HG03045 (cell line): ENCODE results near the gene TMEM170A.

Experiments used
- ATAC-seq: cut with Tn5 transposase; IDR thresholded peaks from one replicate; pipeline ENCODE4 v1.9.1; 2021; ENCODE audit warnings: mild to moderate bottlenecking, moderate library complexity; ENCODE audit not compliant: unreplicated experiment

The TMEM170A gene

DNA sequence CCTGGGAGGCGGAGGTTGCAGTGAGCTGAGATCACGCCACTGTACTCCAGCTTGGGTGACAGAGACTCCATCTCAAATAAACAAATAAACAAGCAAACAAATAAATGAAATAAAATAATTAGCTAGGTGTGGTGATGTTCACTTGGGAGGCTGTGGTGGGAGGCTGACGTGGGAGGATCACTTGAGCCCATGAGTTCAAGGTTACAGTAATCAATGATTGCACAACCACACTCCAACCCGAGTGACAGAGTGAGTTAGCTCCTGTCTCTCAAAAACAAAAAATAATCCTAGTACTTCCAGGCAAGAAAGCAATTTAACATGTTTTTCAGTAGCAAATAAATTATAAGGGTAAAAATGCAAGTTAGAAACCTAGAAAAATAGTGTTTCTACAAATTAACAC, 57.5 kb downstream of the TMEM170A start:
- no peak for ATAC-seq

DNA sequence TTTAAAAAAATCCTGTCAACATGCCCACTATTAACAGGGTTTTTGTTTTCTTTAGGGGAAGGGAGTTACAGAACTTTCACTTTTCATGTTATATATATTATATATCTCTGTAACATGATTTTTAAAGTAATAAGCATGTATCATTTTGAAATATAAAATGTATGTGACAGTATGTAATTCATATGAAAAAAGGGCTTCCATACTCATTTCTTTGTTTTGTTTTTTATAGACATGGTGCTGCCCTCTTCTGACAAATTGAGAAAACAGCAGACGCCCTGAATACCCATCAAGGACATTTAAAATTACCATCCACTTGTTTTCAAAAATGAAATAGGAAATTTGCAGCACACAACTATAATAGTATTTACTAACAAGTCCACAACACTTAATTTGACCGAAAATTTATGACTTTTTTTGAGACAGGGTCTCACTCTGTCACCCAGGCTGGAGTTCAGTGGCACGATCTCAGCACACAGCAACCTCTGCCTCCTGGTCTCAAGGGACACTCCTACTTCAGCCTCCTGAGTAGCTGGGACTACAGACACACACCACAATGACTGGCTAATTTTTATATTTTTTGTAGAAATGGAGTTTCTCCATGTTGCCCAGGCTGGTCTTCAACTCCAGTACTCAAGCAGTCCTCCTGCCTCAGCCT, 61.5 kb downstream of the TMEM170A start:
- ATAC-seq, result no peak

DNA sequence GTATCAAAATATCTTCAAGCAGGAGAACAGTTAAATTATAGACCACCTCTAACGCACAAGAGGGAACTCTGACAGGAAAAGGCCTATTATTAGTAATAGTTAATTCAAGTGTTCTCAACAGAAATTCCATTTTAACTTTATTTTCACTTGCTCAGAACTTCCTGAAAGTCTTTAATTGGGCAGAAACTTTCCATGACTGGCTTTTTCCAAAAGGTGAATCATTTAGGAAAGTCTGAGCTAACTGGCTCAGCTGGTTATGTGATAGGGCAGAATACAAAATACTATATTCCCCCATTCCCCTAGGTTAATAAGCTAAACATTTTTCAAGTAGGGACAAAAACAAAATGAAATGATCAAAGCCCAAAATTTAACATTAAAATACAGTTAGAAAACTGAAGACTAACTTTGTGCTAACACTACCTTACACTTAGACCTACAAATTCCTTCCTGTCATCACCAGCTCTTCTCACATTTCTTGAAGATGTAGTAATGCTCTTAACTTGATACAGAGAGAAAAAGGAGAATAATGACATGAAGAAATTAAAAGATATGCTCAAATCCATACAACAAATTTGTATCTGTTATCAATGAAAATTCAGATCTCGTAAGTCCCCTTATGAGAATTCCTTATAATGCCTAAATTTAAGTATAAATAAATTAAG, 62.2 kb downstream of the TMEM170A start:
- ATAC-seq, result no peak

DNA sequence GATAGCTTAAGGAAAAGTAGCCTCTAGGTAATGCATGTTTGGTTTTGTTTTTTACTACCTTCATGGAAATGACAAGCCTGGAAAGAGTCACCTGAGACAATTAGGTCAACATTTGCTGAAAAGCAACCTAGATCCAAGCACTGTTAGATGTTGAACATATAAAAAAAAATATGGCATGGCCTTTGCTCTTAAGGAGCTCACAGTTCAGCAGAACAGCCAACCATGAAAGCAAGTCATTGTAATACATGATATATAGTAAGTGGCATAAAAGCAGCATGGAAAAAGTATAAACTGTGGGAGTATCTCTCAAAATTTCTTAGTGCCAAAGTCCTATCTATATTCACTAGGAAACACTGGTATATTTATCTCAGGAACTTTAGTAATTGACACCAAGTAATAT, 62.8 kb downstream of the TMEM170A start:
- no peak for ATAC-seq

DNA sequence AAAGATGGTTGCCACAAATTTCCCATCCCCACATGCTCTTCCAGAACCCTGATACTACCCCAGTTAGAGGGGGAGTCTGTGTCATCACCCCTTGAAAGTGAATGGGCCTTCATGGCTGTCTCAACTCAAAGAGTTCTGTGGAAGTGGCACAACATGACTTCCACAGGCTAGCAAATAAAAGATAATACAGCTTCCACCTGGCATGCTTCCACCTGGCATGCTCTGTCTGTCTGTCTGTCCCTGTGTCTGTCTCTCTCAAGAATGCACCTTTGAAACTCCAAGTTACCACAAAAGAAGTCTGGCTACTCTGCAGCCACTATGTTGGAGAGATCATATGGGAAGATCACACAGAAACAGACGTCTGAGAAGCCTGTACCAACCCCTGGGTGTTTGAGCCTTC, 66.2 kb downstream of the TMEM170A start:
- ATAC-seq, result no peak

DNA sequence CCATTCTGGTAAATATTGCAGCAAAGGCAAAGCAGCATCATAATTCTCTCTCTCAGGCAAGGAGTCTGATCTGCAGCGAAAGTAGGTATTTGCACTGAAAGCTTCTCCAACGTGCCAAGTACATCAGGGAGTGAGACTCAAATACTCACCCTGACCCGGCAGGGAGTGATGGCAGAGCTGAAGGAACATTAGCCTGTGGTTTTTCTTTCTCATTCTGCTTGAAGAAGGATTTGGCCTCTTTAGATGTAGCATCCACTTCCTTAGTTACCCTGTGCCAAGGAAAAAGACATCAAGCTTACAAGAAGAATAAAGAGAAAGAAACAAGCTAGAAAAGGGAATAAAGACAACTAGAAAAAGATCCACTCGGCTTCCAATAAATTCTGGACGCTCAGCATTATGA, 69.5 kb downstream of the TMEM170A start:
- no peak for ATAC-seq
